ENCODE results near the gene SELENON.

The SELENON gene

DNA sequence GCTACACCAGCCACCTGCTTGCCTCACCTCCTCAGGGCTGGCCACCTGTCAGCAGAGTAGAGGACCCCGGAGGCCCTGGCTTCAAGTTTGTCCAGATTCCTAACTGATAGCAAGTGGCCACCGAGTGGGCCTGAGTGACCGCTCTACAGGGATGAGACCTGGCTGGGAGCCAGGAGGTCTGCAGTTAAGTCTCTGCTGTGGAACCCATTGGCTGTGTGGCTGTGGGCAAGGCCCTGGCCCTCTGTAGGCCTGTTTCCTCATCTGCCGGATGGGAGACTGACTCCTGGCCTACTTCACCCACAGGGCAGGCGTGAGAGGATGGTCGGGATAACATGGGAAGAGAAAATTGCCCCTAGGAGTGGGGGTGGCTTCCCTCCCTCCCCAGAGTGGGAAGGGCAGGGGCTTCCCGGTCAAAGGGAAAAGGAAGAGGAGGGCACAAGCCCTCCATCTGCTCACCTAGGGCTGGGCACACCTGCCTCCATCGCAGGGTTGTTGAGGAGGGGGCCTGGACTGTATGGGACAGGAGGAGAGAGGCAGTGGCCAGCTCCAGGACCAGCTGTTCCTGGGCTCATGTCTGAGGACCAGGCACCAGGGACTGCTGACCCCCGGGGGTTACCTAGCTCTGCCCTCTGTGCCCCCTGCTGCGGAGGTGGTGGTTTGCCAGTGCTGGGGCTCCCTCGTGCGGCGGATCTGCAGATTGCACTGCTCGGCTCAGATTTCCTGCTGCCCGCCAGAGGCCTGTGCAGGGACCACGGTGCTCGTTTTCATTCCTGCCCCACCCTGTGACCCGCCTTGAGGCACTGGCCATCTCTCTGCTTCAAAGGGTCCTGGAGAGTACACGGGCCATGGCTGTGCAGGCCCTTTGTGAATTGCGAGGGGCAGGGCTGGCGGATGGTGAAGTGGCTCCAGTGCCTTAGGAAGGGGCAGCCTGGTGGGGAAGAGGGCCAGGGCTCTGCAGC is 10.6 kb downstream of the SELENON start:
- peak; percentile 50 to 82 for DNase-seq (ENCODE audit: low read depth in 2 of 2)

DNA sequence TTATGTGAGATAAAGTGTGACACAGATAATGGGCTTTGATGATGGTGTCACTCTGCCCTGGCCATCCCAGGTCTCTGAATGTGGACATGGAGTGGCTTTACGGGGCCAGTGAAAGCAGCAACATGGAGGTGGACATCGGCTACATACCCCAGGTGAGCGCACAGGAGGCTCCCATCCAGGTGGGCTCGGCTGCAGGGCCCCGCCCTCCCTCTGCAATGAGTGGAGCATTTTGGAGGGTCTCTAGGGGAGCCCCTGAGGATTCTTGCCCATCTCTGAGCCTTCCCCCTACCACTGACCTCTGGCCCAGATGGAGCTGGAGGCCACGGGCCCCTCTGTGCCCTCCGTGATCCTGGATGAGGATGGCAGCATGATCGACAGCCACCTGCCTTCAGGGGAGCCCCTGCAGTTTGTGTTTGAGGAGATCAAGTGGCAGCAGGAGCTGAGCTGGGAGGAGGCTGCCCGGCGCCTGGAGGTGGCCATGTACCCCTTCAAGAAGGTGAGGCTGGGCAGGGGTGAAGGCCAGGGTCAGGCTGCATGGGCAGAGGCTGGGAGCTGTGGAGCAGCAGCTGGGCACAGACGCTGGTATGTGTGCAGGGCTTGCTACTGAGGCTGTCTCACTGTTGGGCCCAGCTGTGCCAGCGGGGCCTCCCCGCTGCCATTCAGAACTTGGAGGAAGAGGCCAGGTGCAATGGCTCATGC is 11.5 kb downstream of the SELENON start:
- DNase-seq (ENCODE audit: low read depth in 2 of 2): no peak

DNA sequence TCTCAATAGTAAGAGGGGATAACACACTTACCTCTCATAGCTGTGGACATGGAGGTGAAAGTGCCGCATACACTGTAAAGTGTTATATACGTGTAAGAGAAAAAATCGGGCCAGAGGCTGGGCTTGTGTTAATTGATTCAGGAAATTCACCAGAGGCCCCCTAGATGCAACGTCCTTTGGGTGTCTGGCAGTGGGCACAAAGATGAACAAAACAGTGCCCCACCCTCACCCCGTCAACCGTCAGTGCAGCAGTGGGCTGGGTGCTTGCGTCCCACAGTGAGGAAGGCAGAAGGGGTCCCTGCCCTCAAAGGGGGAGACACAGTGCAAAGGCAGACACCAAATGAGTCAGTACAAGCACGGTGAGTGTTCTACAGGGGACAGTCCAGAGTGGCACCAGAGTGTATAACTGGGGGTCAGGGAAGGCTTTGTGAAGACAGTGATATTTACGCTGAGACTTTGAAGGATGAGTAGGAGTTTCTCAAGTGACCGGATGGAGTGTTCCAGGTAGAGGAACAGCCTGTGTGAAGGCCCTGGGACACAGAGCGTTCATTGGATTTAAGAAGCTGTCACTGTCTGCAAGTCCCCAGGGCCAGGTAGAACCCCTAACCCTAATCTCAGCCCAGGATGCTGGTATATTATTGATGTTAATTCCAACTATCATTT is 13.2 kb downstream of the SELENON start:
- no peak for DNase-seq (ENCODE audit: low read depth in 2 of 2)

DNA sequence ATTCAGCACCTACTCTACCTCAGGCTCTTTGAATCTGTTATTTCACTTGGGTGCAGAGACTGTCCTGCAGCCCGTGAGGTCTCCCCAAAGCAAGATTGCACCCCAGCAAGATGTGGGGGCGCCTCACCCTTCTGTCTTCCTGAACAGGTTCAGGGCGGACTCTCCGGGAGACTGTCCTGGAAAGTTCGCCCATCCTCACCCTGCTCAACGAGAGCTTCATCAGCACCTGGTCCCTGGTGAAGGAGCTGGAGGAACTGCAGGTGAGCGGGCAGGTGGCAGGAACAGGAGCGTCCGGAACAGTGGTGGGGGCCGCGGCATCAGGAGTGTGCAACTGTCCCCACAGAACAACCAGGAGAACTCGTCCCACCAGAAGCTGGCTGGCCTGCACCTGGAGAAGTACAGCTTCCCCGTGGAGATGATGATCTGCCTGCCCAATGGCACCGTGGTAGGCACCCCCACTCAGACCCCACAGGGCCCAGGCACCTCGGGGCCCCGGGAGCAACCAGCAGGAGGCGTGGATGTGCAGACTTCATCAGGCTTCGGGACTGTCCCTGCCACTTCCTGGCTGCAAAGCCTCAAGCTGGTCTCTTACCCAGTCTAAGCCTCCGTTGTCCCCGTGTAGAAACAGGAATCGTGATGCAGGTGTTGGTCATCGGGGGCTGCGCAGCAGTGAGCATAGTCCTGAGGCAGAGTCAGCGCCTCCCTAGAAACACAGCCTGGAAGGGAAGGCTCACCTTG is 13.9 kb downstream of the SELENON start:
- no peak for DNase-seq (ENCODE audit: low read depth in 2 of 2)

DNA sequence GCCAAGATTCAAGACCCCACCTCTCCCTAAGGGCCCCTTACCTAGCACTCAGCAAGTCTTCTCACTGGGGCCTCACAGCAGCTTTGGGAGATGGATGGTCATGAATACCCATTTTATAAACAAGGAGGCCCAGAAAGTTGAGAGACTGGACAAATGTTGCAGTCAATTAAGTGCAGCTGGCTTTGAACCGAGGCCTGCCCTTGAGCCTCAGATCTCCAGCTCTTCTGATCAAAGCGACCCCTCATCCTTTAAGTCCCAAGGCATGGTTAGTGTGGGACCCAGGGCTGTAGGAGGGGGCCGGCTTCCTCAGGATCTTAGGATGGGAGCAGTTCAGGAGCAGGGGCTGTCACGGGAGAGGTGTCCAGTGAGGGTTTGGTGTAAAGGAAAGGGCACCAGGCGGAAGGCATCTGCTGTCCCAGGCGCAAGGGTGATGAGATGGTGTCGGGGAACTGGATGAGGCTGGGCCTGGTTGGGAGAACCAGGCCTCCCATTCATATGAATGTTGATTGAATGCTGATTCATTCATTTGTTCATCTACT is 14.6 kb downstream of the SELENON start:
- no peak for DNase-seq (ENCODE audit: low read depth in 2 of 2)

DNA sequence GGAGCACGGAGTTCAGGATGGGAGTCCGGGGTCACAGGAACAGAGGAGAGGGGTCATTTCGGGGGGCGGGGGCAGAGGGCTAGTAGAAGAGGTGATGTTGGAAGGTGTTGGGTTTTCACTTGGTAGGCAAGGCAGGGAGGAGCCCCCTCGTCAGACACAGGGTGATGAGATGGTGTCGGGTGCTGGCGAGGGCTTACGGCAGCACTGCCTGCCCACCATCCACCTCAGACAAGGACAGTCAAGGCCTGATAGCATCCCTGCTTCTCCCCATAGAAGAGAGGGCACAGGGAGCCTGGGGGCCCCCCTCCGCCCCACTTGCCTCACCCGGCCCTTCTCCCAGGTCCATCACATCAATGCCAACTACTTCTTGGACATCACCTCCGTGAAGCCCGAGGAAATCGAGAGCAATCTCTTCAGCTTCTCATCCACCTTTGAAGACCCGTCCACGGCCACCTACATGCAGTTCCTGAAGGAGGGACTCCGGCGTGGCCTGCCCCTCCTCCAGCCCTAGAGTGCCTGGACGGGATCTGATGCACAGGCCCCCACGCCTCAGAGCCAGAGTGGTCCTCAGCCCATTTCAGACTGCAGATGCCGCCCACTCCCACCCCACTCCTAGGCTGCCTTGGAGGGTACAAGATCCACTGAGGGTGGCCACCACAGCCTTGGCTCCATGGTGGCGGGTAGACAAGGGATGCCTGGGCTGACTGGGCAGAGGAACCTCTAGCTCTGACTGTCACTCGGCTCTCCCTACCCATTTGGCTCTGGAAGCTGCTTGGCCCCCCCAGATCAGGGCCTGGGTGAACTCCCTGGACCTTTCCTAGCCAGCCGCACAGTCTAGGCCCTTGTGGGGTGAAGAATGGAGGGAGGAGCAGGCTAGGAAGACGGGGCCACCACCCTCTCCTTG is 15.5 kb downstream of the SELENON start:
- no peak for DNase-seq (ENCODE audit: low read depth in 2 of 2)

DNA sequence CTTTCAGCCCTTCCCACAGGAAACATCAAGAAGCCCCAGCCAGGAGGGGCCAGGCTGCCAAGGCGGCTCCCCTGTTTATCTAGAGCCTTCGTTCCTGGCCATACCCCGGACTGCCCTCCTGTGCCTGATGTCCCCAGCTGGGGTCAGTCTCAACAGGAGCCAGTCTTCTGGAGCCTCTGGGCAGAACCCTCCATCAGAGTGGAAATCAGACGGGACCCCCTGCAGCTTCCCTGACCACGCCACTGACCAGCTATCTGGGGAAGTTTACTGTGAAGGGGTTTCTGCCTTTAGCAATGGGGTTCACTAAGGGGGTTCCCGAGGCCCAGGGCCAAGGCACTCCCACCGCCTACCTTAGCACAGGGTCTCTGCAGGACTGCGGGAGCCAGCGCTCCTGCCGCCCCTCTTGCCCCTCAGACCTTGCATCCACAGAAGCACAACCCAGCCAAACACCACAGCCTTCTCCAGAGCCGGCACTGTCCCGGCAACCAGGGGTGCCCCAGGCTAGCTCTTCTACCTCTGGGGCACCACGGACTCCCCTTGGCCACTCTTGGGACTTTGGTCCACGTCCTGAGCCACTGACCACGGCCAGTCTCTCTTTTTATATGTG is 16.2 kb downstream of the SELENON start:
- DNase-seq (ENCODE audit: low read depth in 2 of 2): no peak

DNA sequence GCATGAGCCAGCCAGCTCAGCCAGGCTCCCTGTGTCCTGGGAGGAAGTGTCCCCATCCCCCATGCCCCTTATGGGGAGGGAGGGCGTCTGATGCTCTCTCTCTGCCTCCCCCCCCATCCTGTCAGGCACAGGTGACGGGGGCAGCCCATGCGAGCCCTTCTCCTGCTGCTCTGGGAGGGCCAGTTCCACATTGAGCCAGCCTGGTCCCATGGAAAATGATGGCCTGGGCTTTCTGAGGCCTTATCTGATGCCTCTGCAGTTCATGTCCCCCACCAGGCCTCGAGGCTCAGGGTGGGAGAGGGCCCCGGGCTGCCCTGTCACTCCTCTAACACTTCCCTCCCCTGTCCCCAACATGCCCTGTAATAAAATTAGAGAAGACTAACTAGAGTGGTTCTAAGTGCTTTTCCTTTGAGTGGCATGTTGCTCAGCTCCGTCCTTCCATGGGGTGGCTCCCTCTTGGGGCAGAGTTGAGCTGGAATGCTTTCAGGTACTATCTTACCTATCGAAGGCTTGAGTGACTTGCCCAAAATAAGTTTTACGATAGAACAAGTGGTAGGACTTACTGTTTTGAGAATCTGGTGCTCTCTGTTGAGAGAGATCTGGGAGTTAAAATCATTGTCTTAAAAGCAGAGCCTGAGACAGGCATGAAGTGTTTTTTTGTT is 18.0 kb downstream of the SELENON start:
- no peak for DNase-seq (ENCODE audit: low read depth in 2 of 2)

DNA sequence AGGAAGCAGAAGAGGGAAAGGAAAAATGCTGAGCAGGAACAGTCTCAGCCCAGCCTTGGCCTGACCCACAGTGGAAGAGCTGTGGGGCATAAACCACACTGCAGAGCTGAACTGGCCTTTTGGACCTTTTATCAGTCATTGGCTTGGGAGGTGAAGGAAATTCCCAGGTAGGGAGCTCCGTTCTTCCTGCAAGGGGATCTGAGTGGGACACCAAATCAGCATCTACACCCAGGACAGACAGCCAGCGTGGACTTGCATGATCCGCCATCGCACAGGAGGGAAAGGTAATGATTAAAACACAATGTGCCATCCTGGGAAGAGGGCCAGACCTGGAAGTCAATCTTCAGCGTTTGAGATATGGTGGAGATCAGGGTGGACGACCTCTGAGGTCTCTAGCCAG is 18.6 kb downstream of the SELENON start:
- no peak for DNase-seq (ENCODE audit: low read depth in 2 of 2)

DNA sequence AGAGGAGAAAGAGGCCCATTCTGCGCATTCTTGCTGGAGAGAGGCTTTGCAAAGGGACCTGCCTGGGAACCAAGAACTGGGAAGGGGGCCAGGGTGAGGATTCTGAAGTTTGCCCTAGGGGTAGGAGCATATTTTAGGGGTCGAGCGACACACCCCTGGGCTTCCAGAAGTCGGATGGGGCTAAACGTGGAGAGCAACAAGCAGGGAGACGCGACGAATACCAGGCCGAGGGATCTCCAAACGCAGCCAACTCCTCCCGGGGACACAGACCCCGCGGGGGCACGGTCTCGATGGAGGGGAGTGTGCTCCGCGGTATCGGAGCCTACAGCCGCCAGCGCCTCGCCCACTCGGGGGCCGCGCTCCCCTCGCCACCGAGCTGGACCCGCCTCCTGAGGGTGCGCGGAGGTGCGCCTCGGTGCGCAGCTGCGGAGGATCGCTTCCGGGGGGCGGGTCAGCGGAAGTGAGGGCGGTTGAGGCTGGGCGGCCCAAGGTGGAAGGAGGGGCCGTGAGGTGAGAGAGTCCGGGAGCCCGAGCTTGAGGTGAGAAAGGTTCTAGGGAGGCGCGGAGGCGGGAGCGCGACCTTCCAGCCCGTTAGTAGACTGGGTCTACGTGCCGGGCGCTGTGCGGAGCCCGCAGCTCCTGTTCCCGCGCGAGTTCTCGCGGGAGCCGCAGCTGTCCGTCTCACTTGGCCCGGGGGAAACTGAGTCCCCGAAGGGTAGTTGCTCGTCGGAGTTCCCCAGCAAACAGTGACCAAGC is 19.7 kb downstream of the SELENON start, which contains the start of gene MTFR1L:
MTFR1L (plus strand) TSS at position 464 of the 756 bp plus-strand sequence. CDS start 3,151 bp downstream, outside the sequence.
- peak; percentile 76 to 87 for DNase-seq (ENCODE audit: low read depth in 2 of 2)

DNA sequence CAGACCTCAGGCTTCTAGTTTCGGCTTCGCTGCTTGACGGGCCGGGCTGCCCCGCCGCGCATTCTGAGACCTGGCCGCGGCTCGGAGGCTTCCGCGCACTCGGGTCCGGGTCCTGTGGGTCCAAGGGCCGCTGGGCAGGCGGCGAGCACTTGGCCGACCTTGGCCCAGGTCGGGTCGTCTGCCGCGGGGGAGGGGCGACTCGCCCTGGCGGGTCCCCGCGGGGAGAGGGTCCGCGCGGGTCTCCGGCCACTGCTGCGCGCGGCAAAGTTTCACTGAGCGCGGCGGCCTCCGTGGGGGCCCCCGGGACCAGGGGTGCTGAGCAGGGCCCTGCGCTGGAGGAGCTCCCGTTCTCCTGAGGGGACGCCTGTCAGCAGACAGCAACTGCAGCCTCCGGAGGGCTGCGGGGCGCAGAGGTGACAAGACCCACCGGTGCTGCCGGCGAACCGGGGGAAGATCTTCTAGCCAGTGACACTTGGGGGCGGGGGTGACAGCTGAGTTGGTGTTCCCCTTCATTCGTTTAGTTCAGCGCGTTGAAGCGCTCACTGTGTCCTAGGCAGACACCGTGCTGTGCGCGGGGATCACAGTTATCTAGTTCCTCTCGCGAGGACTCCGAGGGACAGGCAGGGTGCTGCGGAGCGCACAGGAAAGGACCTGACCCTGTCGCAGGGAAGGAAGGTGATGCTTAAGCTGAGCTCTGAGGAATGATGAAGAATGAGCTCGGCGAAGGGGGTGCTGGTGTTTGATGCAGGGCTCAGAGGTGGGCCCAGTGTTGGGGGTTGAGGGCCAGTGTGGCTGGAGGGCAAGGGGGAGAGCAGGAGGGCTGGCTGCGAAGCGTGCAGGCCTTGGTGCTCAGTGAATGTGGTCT is 20.5 kb downstream of the SELENON start:
- peak in 1 of 2 donors; percentile 37 for DNase-seq (ENCODE audit: low read depth in 2 of 2)

DNA sequence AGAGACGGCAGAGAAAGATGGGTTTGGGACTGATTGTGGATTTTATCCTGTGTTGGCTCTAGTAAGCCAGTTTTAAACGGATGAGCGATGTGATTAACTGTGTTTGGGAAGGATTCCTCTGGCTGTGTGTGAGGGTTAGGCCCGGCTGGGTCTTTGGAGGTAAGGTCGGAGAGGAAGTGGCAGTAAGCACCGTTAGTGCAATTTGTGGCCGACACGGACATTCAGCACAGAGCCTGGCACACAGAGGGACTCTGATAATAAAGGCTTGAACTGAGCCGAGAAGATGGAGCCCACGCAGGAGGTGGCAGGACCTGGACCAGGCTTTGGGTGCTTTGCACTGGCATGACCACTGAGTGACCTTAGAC is 21.1 kb downstream of the SELENON start:
- no peak for DNase-seq (ENCODE audit: low read depth in 2 of 2)

DNA sequence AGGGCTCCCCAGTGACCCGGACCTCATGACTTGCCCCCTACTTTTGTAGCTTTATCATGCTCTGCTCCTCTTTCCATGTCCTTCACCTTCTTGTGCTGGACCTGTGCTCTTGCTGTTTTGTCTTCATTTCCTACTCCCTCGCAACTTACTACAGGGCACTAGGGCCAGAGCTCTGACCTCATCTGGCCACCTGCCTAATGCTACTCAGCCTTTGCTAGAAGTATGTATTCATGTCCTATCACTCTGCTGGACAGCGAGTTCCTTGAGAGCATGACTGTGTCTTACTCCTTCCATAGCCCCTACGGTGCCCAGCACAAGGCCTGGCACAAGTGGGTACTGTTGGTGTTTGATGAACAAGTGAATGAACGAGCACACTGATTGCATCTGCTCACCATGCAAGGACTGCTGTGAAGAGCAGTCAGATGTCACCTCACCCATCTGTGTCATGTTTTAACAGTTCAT is 21.7 kb downstream of the SELENON start:
- DNase-seq (ENCODE audit: low read depth in 2 of 2): no peak

DNA sequence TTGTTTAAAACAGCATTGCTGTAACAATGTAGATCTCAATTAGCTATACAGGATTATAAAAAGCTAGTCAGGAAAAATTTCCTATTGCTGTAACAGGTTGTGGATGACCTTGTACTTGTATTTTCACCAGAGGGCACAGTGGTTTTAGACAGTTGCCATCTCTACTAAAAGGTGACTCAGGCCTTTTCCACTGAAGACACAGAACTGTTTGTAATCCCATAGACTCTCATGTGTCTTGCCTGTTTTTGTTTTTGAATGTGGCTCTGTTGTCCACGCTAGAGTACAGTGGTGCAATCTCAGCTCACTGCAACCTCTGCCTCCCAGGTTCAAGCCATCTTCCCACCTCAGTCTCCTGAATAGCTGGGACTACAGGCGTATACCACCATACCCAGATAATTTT is 25.6 kb downstream of the SELENON start:
- no peak for DNase-seq (ENCODE audit: low read depth in 2 of 2)

DNA sequence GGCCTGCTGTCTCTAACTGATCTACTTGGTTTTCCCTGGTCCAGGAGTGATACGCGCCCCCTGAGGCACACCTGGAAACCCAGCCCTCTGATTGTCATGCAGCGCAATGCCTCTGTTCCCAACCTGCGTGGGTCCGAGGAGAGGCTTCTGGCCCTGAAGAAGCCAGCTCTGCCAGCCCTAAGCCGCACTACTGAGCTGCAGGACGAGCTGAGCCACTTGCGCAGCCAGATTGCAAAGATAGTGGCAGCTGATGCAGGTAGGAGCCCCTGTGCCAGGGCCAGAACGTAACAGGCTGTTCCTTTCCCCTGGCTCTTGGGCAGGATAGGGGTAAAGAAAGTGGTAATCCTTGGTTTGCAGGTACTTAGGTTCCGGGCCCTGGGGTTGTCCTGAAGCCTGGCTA is 26.6 kb downstream of the SELENON start:
- DNase-seq (ENCODE audit: low read depth in 2 of 2): no peak

DNA sequence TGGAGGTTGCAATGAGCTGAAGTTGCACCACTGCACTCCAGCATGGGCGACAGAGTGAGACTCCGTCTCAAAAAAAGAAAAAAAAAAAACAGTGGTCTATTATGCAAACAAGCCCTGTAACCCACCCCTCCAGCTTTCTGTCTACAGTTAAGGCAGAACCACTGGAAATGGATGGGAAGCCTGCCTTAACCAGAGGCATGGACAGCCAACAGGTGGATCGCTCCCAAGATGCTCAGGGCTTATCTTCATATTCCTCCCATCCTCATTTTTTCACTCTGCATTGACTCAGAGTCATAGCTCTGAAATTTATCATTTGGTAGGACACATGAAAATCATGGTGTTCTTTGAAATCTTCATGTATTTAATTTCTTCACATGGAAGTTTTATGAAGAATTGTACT is 28.5 kb downstream of the SELENON start:
- no peak for DNase-seq (ENCODE audit: low read depth in 2 of 2)

DNA sequence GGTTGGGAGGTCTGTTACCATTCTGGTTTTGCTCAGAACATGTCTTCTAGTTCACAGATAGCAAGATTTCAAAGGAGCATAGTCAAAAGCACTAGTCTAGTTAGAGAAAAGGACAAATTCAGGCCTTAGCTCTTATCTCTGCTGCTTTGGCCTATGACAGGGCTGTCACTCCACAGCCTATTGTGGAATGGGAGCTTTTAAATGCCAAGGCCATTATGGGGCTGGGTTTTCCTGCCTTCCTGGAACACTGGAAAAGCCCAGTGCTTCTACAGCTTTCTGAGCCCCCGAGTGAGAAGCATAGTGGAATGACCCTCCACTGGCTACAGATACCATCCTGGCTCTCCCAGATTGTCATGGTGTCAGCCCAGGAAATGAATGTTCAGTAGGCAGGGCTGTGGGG is 29.1 kb downstream of the SELENON start:
- DNase-seq (ENCODE audit: low read depth in 2 of 2): no peak
